Calu3 (cell line): ENCODE results near the gene INHBC. TPM values are rescaled to one million over a fixed set of nuclear protein-coding genes. Genes with fewer than 3 reads are reported as not detected.
"Not testable (repeated sequence)": the region's sequence is repeated elsewhere in the genome, so short reads cannot be mapped to it uniquely, and the experiment has no call there.

Experiments used
- BruUV-seq: library from RNA; stranded (reverse); fragments of 400-500 nt; replicated peaks from 2 replicates; lab custom pipeline; 2021; lab: Mats Ljungman, UMichigan
- CTCF ChIA-PET: fragments of 300-600 bp; sonication (Branson Sonifier 250); formaldehyde crosslinking; loops from one replicate; lab custom pipeline; 2022; ENCODE audit warnings: antibody characterized with exemption; lab: Charles Lee
- DNase-seq: peaks from one replicate; pipeline ENCODE4 v3.0.0; 2022
- H3K27ac Mint-ChIP-seq: one replicate; pipeline ENCODE4 v1.8.0; 2022; ENCODE audit warnings: mixed read lengths; ENCODE audit not compliant: unreplicated experiment
- H3K27me3 Mint-ChIP-seq: one replicate; pipeline ENCODE4 v1.8.0; 2022; ENCODE audit warnings: mixed read lengths; ENCODE audit not compliant: unreplicated experiment
- H3K36me3 Mint-ChIP-seq: one replicate; pipeline ENCODE4 v1.8.0; 2022; ENCODE audit warnings: mild to moderate bottlenecking, moderate library complexity, mixed read lengths; ENCODE audit not compliant: insufficient read depth, unreplicated experiment
- H3K4me1 Mint-ChIP-seq: one replicate; pipeline ENCODE4 v1.8.0; 2022; ENCODE audit warnings: mild to moderate bottlenecking, low read depth, mixed read lengths; ENCODE audit not compliant: unreplicated experiment
- H3K4me3 Mint-ChIP-seq: one replicate; pipeline ENCODE4 v1.8.0; 2022; ENCODE audit warnings: mild to moderate bottlenecking, low read depth, moderate library complexity, mixed read lengths; ENCODE audit not compliant: unreplicated experiment
- H3K9me3 Mint-ChIP-seq: one replicate; pipeline ENCODE4 v1.8.0; 2022; ENCODE audit warnings: low read depth, mixed read lengths; ENCODE audit not compliant: unreplicated experiment
- intact Hi-C: fragments of 100-400 bp; cut with micrococcal nuclease; formaldehyde crosslinking; loops from one replicate; pipeline ENCODE4 v1.10.0; 2022; ENCODE audit not compliant: unreplicated experiment
- total RNA-seq: library from RNA; stranded (reverse); gene quantifications from 2 replicates; pipeline ENCODE4 v1.2.3, GENCODE V29; 2022
- TF ChIP-seq, protein P1 (sequence below): fragments of 200-600 bp; IDR thresholded peaks from one replicate; pipeline ENCODE4 v1.8.0; 2022; ENCODE audit warnings: antibody characterized with exemption; ENCODE audit not compliant: unreplicated experiment

Gene INHBC
- total RNA-seq, 1 experiment from 2014 or later: not detected

- intact Hi-C loops: no loop called here
- Mint-ChIP-seq H3K4me1 (peaks cover 25% of the 10 kb centered on the region), H3K9me3 (no peaks in the 10 kb centered on the region), H3K4me3 (no peak overlapping the region), H3K36me3 (peaks cover 18% of the 10 kb centered on the region), H3K27me3 (no peaks in the 10 kb centered on the region), H3K27ac (no peak overlapping the region)
- CTCF ChIA-PET: no interaction called here
- no peak for DNase-seq
- TF ChIP-seq, protein P1, sequence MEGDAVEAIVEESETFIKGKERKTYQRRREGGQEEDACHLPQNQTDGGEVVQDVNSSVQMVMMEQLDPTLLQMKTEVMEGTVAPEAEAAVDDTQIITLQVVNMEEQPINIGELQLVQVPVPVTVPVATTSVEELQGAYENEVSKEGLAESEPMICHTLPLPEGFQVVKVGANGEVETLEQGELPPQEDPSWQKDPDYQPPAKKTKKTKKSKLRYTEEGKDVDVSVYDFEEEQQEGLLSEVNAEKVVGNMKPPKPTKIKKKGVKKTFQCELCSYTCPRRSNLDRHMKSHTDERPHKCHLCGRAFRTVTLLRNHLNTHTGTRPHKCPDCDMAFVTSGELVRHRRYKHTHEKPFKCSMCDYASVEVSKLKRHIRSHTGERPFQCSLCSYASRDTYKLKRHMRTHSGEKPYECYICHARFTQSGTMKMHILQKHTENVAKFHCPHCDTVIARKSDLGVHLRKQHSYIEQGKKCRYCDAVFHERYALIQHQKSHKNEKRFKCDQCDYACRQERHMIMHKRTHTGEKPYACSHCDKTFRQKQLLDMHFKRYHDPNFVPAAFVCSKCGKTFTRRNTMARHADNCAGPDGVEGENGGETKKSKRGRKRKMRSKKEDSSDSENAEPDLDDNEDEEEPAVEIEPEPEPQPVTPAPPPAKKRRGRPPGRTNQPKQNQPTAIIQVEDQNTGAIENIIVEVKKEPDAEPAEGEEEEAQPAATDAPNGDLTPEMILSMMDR: no peak
- no TSS peak for BruUV-seq
These were observed 14.1 kb upstream of the INHBC start for GRCh38 chr12:57420482-57420881.

DNA sequence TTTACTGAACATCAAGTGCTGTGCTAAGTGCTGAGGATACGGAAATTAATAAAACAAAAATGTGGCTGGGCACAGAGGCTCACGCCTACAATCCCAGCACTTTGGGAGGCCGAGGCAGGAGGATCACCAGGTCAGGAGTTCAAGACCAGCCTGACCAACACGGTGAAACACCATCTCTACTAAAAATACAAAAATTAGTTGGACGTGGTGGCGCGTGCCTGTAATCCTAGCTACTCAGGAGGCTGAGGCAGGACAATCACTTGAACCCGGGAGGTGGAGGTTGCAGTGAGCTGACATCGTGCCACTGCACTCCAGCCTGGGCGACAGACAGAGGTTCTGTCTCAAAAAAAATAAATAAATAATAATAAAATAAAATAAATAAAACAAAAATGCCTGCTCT, 7.6 kb upstream of the INHBC start:
- CTCF ChIA-PET, BruUV-seq: not testable (repeated sequence)

GRCh38 chr12:57428965-57429364, 5.6 kb upstream of the INHBC start:
- H3K27ac Mint-ChIP-seq: peak overlapping the region; percentile 97
- peak overlapping the region; percentile 95 for H3K4me3 Mint-ChIP-seq
- CTCF ChIA-PET: interaction anchor here (0.9 kb wide), 1 partner anchor 121 kb away, joined by 3 read pairs; no protein-coding TSS in a partner anchor
- DNase-seq: no peak
- intact Hi-C loops: no loop called here
- H3K36me3 Mint-ChIP-seq: peaks cover 45% of the 10 kb centered on the region
- H3K4me1 Mint-ChIP-seq: peaks cover 9% of the 10 kb centered on the region
- TF ChIP-seq, protein P1: no peak
- BruUV-seq: no TSS peak
- no peaks in the 10 kb centered on the region for H3K9me3 Mint-ChIP-seq
- H3K27me3 Mint-ChIP-seq: no peaks in the 10 kb centered on the region

More for the DNA sequence above, 7.6 kb upstream of the INHBC start:
- H3K36me3 Mint-ChIP-seq: peaks cover 51% of the 10 kb centered on the region
- H3K27me3 Mint-ChIP-seq, intact Hi-C loops, H3K27ac Mint-ChIP-seq, DNase-seq, H3K4me3 Mint-ChIP-seq, H3K9me3 Mint-ChIP-seq, H3K4me1 Mint-ChIP-seq: not testable (repeated sequence)

DNA sequence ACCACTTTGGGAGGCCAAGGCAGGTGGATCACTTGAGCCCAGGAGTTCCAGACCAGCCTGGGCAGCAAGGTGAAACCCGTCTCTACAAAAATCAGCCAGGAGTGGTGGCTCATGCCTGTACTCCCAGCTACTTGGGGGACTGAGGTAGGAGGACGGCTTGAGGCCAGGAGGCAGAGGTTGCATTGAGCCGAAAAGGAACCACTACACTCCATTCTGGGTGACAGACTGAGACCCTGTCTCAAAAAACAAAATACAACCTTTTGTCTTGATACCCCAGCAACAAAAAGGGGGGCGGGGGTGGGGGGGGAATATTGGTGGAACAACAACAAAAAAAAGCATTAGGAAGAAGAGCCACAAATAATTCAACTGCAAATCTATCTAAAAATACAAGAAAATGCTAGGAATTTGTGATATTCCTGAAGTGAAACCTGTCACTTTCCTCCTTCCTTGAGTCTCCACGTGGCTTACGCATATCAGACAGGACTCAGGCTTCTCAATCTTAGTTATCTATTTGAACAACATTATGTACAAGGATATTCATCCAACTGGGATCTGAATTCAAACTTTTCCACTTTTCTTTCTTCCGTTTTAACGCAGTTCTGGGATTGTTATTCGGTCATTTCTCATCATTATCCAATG, 5.0 kb upstream of the INHBC start:
- CTCF ChIA-PET: interaction anchor here (0.8 to 1.4 kb wide), 5 partner anchors 9 to 122 kb away, joined by 3 to 8 read pairs (median 5); partner anchors contain the start of gene GLI1
- no peak for DNase-seq
- BruUV-seq: TSS peak; percentile 85
- no peaks in the 10 kb centered on the region for H3K9me3 Mint-ChIP-seq
- intact Hi-C loops: no loop called here
- no peaks in the 10 kb centered on the region for H3K27me3 Mint-ChIP-seq
- H3K4me3 Mint-ChIP-seq: peak overlapping the region; percentile 95
- H3K27ac Mint-ChIP-seq: peak overlapping the region; percentile 97
- peaks cover 9% of the 10 kb centered on the region for H3K4me1 Mint-ChIP-seq
- H3K36me3 Mint-ChIP-seq: peaks cover 40% of the 10 kb centered on the region
- TF ChIP-seq, protein P1: no peak
